Activated CD8-positive, alpha-beta T cell treated with anti-CD3 and anti-CD28 coated beads, Interleukin-2, amount 10 ng/mL, durations not matched to agents 7 days and 5 days (primary cell): ENCODE data around the gene TCERG1L. TPM values are rescaled to one million over a fixed set of nuclear protein-coding genes. Genes with fewer than 3 reads are reported as not detected.

Experiments
- ATAC-seq: fragments of 150-1000 bp; cut with Tn5 transposase; one replicate; pipeline ENCODE4 v1.10.0; 2021; ENCODE audit warnings: moderate library complexity
- CTCF ChIA-PET: fragments of 350-600 bp; sonication (Branson Sonifier 250); formaldehyde crosslinking; loops from one replicate; lab custom pipeline; 2021; ENCODE audit warnings: antibody characterized with exemption; lab: Charles Lee
- POLR2A ChIA-PET: fragments of 350-600 bp; sonication (Branson Sonifier 250); formaldehyde crosslinking; loops from one replicate; lab custom pipeline; 2021; ENCODE audit warnings: antibody characterized with exemption; lab: Charles Lee
- DNase-seq: peaks from one replicate; pipeline ENCODE4 v3.0.0-alpha.2; 2020
- H3K27ac Mint-ChIP-seq: one replicate; pipeline ENCODE4 v1.8.0; 2021; ENCODE audit warnings: mild to moderate bottlenecking, mixed read lengths
- H3K27me3 Mint-ChIP-seq: one replicate; pipeline ENCODE4 v1.8.0; 2021; ENCODE audit warnings: low read depth, mixed read lengths
- H3K36me3 Mint-ChIP-seq: one replicate; pipeline ENCODE4 v1.8.0; 2021; ENCODE audit warnings: low read depth, mixed read lengths
- H3K4me1 Mint-ChIP-seq: one replicate; pipeline ENCODE4 v1.8.0; 2021; ENCODE audit warnings: low read depth, mixed read lengths
- H3K4me3 Mint-ChIP-seq: one replicate; pipeline ENCODE4 v1.8.0; 2021; ENCODE audit warnings: mild to moderate bottlenecking, mixed read lengths
- H3K9me3 Mint-ChIP-seq: one replicate; pipeline ENCODE4 v1.8.0; 2022; ENCODE audit warnings: mixed read lengths; ENCODE audit not compliant: insufficient read depth
- total RNA-seq, 2 experiments: library from RNA; stranded (reverse); gene quantifications; one replicate each; pipeline ENCODE4 v1.2.3, GENCODE V29; 2021

TCERG1L gene
- total RNA-seq, 2 experiments from 2014 or later = 0.08 TPM; not detected in 1

GRCh38 chr10:131094527-131095312, 216.8 kb downstream of the TCERG1L start:
- POLR2A ChIA-PET = no interaction called here
- no peaks in the 10 kb centered on the region for H3K9me3 Mint-ChIP-seq
- H3K36me3 Mint-ChIP-seq = no peaks in the 10 kb centered on the region
- no peak for ATAC-seq
- H3K4me1 Mint-ChIP-seq = peaks cover 2% of the 10 kb centered on the region
- peak overlapping the region; percentile 20 for H3K27ac Mint-ChIP-seq
- DNase-seq = no peak
- H3K27me3 Mint-ChIP-seq = no peaks in the 10 kb centered on the region
- CTCF ChIA-PET = no interaction called here
- no peak overlapping the region for H3K4me3 Mint-ChIP-seq

- Mint-ChIP-seq H3K36me3 (no peaks in the 10 kb centered on the region), H3K27me3 (no peaks in the 10 kb centered on the region), H3K4me3 (no peak overlapping the region), H3K27ac (no peak overlapping the region), H3K9me3 (no peaks in the 10 kb centered on the region), H3K4me1 (peaks cover 2% of the 10 kb centered on the region)
- ChIA-PET CTCF (no interaction called here), POLR2A (no interaction called here)
- DNase-seq (no peak), ATAC-seq (no peak)
Observed at GRCh38 chr10:131093795-131094366, 217.6 kb downstream of the TCERG1L start.

- POLR2A ChIA-PET = no interaction called here
- no peaks in the 10 kb centered on the region for H3K9me3 Mint-ChIP-seq
- CTCF ChIA-PET = no interaction called here
- H3K27ac Mint-ChIP-seq = no peak overlapping the region
- DNase-seq = no peak
- no peak overlapping the region for H3K4me3 Mint-ChIP-seq
- peaks cover 2% of the 10 kb centered on the region for H3K4me1 Mint-ChIP-seq
- no peaks in the 10 kb centered on the region for H3K36me3 Mint-ChIP-seq
- no peak for ATAC-seq
- no peaks in the 10 kb centered on the region for H3K27me3 Mint-ChIP-seq
Observed at GRCh38 chr10:131093346-131093745, 218.2 kb downstream of the TCERG1L start.

- DNase-seq = no peak
- Mint-ChIP-seq H3K27me3 (no peaks in the 10 kb centered on the region), H3K9me3 (no peaks in the 10 kb centered on the region), H3K36me3 (no peaks in the 10 kb centered on the region), H3K4me1 (peaks cover 2% of the 10 kb centered on the region), H3K27ac (no peak overlapping the region), H3K4me3 (no peak overlapping the region)
- POLR2A ChIA-PET = no interaction called here
- CTCF ChIA-PET = no interaction called here
- no peak for ATAC-seq
Observed at GRCh38 chr10:131092876-131093275, 218.6 kb downstream of the TCERG1L start.

- Mint-ChIP-seq H3K27ac (no peak overlapping the region), H3K36me3 (no peaks in the 10 kb centered on the region), H3K4me3 (no peak overlapping the region), H3K4me1 (peaks cover 2% of the 10 kb centered on the region), H3K9me3 (no peaks in the 10 kb centered on the region), H3K27me3 (no peaks in the 10 kb centered on the region)
- ChIA-PET CTCF (no interaction called here), POLR2A (no interaction called here)
- no peak for DNase-seq
- ATAC-seq = no peak
Observed at GRCh38 chr10:131092386-131092785, 219.1 kb downstream of the TCERG1L start.

GRCh38 chr10:131091682-131092081, 219.8 kb downstream of the TCERG1L start:
- Mint-ChIP-seq H3K9me3 (no peaks in the 10 kb centered on the region), H3K4me3 (no peak overlapping the region), H3K27ac (no peak overlapping the region), H3K27me3 (no peaks in the 10 kb centered on the region), H3K36me3 (no peaks in the 10 kb centered on the region), H3K4me1 (peaks cover 2% of the 10 kb centered on the region)
- no peak for ATAC-seq
- POLR2A ChIA-PET = no interaction called here
- CTCF ChIA-PET = no interaction called here
- no peak for DNase-seq

- ATAC-seq = no peak
- H3K36me3 Mint-ChIP-seq = no peaks in the 10 kb centered on the region
- H3K27me3 Mint-ChIP-seq = no peaks in the 10 kb centered on the region
- no peak for DNase-seq
- ChIA-PET POLR2A (no interaction called here), CTCF (no interaction called here)
- H3K9me3 Mint-ChIP-seq = no peaks in the 10 kb centered on the region
- peaks cover 2% of the 10 kb centered on the region for H3K4me1 Mint-ChIP-seq
- no peak overlapping the region for H3K27ac Mint-ChIP-seq
- H3K4me3 Mint-ChIP-seq = no peak overlapping the region
Observed at GRCh38 chr10:131090761-131091661, 220.5 kb downstream of the TCERG1L start.

- ATAC-seq (no peak), DNase-seq (no peak)
- ChIA-PET POLR2A (no interaction called here), CTCF (no interaction called here)
- H3K4me3 Mint-ChIP-seq = no peak overlapping the region
- no peak overlapping the region for H3K27ac Mint-ChIP-seq
- no peaks in the 10 kb centered on the region for H3K9me3 Mint-ChIP-seq
- peaks cover 9% of the 10 kb centered on the region for H3K4me1 Mint-ChIP-seq
- H3K27me3 Mint-ChIP-seq = no peaks in the 10 kb centered on the region
- no peaks in the 10 kb centered on the region for H3K36me3 Mint-ChIP-seq
Observed at GRCh38 chr10:131089861-131090260, 221.7 kb downstream of the TCERG1L start.

- Mint-ChIP-seq H3K27ac (no peak overlapping the region), H3K9me3 (no peaks in the 10 kb centered on the region), H3K4me3 (no peak overlapping the region), H3K4me1 (peaks cover 7% of the 10 kb centered on the region), H3K27me3 (no peaks in the 10 kb centered on the region), H3K36me3 (no peaks in the 10 kb centered on the region)
- CTCF ChIA-PET = no interaction called here
- POLR2A ChIA-PET = no interaction called here
- DNase-seq (no peak), ATAC-seq (no peak)
Observed at GRCh38 chr10:131089150-131089549, 222.4 kb downstream of the TCERG1L start.

GRCh38 chr10:131088619-131089018, 222.9 kb downstream of the TCERG1L start:
- ChIA-PET CTCF (no interaction called here), POLR2A (no interaction called here)
- H3K27me3 Mint-ChIP-seq = no peaks in the 10 kb centered on the region
- ATAC-seq = no peak
- no peak overlapping the region for H3K4me3 Mint-ChIP-seq
- H3K27ac Mint-ChIP-seq = no peak overlapping the region
- H3K36me3 Mint-ChIP-seq = no peaks in the 10 kb centered on the region
- H3K4me1 Mint-ChIP-seq = peaks cover 9% of the 10 kb centered on the region
- DNase-seq = no peak
- no peaks in the 10 kb centered on the region for H3K9me3 Mint-ChIP-seq

GRCh38 chr10:131087464-131088215, 223.9 kb downstream of the TCERG1L start:
- no peak overlapping the region for H3K27ac Mint-ChIP-seq

More at GRCh38 chr10:131087464-131088215, 223.9 kb downstream of the TCERG1L start:
- ATAC-seq = no peak
- no peak for DNase-seq
- Mint-ChIP-seq H3K4me1 (peaks cover 15% of the 10 kb centered on the region), H3K36me3 (no peaks in the 10 kb centered on the region), H3K27me3 (peaks cover 3% of the 10 kb centered on the region), H3K4me3 (no peak overlapping the region), H3K9me3 (no peaks in the 10 kb centered on the region)
- ChIA-PET POLR2A (no interaction called here), CTCF (no interaction called here)
